GM21381 (cell line): ENCODE measurements around the gene NUTF2.
"Not testable (repeated sequence)": the region's sequence is repeated elsewhere in the genome, so short reads cannot be mapped to it uniquely, and the experiment has no call there.

Source experiments
- ATAC-seq: cut with Tn5 transposase; IDR thresholded peaks from one replicate; pipeline ENCODE4 v1.9.1; 2021; ENCODE audit warnings: mild to moderate bottlenecking, moderate library complexity; ENCODE audit not compliant: unreplicated experiment

NUTF2 gene

DNA sequence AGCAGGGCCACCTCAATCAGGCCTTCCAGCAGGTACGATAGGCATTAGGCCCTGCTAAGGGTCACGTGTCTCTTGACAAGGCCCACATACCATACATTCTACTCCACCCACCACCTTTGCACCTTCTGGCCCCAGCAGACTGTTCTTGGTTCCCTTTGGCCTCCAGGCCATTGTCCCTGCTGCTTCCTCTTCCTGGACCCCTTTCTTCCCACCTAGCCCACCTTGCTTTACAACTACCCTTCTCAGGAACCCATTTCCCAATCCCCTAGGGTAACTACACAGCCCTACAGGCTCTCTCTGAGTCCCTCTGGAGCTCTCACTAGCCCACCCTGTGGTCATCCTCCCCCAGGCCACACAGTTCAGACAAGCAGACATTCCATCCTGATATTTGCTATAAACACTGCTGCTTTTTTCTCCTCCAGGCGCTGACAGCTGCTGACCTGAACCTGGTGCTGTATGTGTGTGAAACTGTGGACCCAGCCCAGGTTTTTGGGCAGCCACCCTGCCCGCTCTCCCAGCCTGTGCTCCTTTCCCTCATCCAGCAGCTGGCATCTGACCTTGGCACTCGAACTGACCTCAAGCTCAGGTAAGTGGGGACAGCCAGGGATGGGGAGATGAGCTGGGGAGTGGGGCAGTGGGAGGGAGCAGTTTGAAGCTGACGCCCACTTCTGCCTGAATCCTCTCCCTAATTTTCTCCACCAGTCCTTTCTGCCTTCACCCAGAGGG, 36.6 kb downstream of the NUTF2 start:
- ATAC-seq: no peak

DNA sequence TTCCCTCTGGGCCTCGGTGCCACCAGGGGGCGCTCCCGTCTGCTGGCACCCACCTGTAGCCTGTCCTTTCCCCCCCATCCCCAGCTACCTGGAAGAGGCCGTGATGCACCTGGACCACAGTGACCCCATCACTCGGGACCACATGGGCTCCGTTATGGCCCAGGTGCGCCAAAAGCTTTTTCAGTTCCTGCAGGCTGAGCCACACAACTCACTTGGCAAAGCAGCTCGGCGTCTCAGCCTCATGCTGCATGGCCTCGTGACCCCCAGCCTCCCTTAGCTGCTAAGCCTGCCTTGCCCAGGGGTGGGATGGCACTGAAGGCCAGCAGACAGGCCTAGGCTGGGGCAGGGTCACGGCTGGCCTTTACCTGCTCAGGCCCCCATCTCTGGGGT, 37.1 kb downstream of the NUTF2 start:
- no peak for ATAC-seq

- no peak for ATAC-seq
Observed at GRCh38 chr16:67884684-67885083, 38.0 kb downstream of the NUTF2 start, which contains the start of gene NRN1L. TSS of gene NRN1L (plus strand) at chr16:67884885. CDS start at chr16:67884904, 19 bp downstream.

DNA sequence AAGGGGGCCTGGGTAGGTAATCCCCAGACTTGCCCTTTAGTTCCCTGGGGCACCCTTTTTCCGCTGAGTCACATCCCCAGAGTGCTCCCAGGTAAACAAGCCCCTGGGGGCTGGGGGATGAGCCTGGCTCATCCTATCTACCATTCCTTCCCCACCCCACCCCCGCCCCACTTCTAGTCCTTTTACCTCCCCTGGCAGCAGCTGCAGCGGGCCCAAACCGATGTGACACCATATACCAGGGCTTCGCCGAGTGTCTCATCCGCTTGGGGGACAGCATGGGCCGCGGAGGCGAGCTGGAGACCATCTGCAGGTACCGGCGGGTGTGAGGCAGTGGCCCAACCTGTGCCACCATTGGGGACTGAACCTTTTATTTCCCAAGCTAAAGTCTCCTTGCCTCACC, 38.8 kb downstream of the NUTF2 start:
- no peak for ATAC-seq

DNA sequence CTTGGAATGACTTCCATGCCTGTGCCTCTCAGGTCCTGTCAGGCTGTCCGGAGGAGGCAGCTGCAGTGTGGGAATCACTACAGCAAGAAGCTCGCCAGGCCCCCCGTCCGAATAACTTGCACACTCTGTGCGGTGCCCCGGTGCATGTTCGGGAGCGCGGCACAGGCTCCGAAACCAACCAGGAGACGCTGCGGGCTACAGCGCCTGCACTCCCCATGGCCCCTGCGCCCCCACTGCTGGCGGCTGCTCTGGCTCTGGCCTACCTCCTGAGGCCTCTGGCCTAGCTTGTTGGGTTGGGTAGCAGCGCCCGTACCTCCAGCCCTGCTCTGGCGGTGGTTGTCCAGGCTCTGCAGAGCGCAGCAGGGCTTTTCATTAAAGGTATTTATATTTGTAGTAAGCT, 39.2 kb downstream of the NUTF2 start:
- no peak for ATAC-seq

DNA sequence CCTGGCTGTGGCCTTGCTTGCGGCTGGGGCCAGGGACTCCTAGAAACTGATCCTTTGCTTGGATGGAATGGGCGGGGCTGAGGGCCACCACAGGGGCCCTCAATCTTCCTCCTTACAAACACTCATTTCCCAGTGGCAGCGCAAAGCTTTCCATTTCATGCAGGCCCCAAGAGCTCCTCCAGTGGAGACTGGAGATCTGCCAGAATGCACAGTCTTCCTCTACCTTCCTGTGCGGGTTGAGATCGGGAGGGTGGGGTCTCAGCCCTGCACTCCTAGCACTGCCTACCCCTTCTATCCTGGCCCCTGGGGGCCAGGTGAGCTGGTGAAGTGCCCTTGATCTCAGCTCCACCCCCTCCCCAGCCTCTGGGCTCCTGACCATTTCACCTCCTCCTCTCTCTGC, 39.7 kb downstream of the NUTF2 start:
- no peak for ATAC-seq

DNA sequence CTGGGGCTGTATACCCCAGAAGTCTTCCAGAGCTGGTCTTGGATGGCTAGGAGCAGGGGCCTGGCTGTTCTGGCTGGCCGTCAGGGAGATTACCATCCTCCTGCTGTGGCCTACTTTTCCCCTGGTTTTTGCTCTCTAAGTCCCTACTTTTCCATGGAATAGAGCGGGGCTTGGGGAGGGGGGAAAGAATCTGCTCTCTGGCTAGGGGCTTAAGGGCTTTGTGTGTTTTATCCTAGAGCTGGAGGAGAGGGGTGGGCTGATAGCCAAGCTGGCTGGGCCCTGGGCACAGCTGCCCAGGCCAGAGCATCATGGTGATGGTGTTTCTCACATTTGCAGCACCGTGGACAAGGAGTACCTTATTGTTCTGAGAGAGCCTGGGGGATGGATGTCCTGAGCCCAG, 41.6 kb downstream of the NUTF2 start:
- ATAC-seq: no peak

- no peak for ATAC-seq
Observed at GRCh38 chr16:67892375-67892774, 45.6 kb downstream of the NUTF2 start.

GRCh38 chr16:67892899-67893742, 46.4 kb downstream of the NUTF2 start, which contains the start of gene PSKH1:
TSS of gene PSKH1 (plus strand) at chr16:67893254. CDS start at chr16:67908750, 15,496 bp downstream.
- peak; percentile 86 for ATAC-seq

DNA sequence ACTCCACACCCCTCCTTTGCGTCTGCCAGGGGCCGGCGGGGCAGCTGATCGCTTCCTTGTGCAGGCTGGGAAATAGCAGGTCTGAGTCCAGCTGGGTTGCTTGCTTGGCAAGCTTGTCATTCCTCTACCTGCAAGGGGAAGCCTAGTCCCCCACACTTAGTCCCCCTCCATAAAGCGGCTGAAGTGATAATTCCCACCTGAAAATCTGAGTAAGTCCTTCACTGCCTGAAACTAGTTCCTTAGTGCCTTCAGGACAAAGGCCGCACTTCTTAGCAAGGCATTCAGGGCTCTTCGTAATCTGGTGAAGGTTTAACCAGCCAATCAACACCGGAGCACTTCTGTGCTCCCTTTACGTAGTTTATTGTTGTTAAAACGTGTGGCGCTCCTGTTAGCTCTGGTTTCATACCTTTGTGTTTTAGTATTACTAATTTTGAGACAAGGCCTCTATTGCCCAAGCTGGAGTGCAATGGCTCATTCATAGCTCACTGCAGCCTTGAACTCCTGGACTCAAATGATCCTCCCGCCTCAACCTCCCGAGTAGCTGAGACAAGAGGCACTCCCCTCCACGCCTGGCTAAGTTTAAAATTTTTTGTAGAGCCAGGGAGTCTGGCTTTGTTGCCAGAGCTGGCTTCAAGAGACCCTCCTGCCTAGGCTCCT, 47.1 kb downstream of the NUTF2 start:
- ATAC-seq: no peak

GRCh38 chr16:67897231-67897630, 50.5 kb downstream of the NUTF2 start:
- ATAC-seq: no peak

DNA sequence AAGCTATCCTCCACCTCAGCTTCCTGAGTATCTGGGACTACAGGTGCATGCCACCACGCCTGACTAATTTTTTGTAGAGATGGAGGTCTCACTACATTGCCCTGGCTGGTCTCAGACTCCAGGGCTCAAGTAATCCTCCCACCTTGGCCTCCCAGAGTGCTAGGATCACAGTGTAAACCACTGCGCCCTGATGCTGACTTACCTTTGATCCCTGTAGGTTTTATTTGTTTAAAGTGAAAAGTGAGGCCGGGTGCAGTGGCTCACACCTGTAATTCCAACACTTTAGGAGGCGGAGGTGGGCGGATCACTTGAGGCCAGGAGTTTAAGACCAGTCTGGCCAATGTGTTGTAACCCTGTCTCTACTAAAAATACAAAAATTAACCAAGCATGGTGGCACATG, 55.0 kb downstream of the NUTF2 start:
- ATAC-seq: no peak

GRCh38 chr16:67902831-67903230, 56.1 kb downstream of the NUTF2 start:
- no peak for ATAC-seq

- no peak for ATAC-seq
Observed at GRCh38 chr16:67907397-67908180, 60.9 kb downstream of the NUTF2 start.

- ATAC-seq: no peak
Observed at GRCh38 chr16:67909056-67909742, 62.5 kb downstream of the NUTF2 start.

GRCh38 chr16:67910158-67910557, 63.4 kb downstream of the NUTF2 start:
- no peak for ATAC-seq

GRCh38 chr16:67914758-67915495, 68.2 kb downstream of the NUTF2 start:
- no peak for ATAC-seq

DNA sequence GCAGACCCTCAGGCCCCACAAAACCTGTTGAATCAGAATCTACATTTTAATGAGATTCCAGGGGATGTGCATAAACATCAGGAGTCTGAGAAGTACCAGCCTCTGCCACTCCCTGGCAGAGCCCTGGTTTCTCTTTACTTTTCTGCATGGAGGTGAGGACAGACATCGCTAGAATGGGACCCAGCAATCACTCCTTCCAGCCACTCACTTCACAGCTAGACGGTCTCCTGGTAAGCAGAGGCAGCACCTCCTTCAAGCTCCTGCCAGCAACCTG, 68.7 kb downstream of the NUTF2 start:
- ATAC-seq: not testable (repeated sequence)

- no peak for ATAC-seq
Observed at GRCh38 chr16:67915831-67916723, 69.3 kb downstream of the NUTF2 start.
